ENCODE results near the gene EYS. TPM values are rescaled to one million over a fixed set of nuclear protein-coding genes. Genes with fewer than 3 reads are reported as not detected.

The EYS gene
- total and polyA plus RNA-seq, 2 of the 13 experiments (the other 11 are each of a cell fraction or from before 2014, with no cell fraction given) = 0.04 to 0.07 TPM

- H3K4me3 ChIP-seq (replicated peaks in 1 of 3; ENCODE audit: insufficient read depth in 1 of 3, low read depth in 2 of 3, low read length in 3 of 3) = no peak overlapping the region
- no peaks in the 10 kb centered on the region for H3K27me3 ChIP-seq (ENCODE audit: control insufficient read depth in 1 of 2, insufficient read depth in 2 of 2, low read length in 2 of 2)
- DNase-seq (ENCODE audit: low spot score) (no peak), ATAC-seq (no peak), FAIRE-seq (no peak)
- H3K79me2 ChIP-seq (ENCODE audit: insufficient read depth, low read length) = no peaks in the 10 kb centered on the region
- CTCF ChIA-PET (ENCODE audit: low intra/inter-chr PET ratio, low total read pairs) = no interaction called here
- H3K9me3 ChIP-seq (ENCODE audit: low read length) = no peaks in the 10 kb centered on the region
- H3K4me2 ChIP-seq (ENCODE audit: low read depth, low read length) = no peak overlapping the region
- no peak overlapping the region for H2AFZ ChIP-seq (ENCODE audit: low read length)
- H3K9ac ChIP-seq (ENCODE audit: insufficient read depth, low read depth, low read length) = no peak overlapping the region
- POLR2A ChIA-PET = no interaction called here
- H3K36me3 ChIP-seq (replicated peaks in 1 of 2; ENCODE audit: control insufficient read depth in 1 of 2, insufficient read depth in 2 of 2, low read length in 2 of 2) = no peaks in the 10 kb centered on the region
- in situ Hi-C loops (cut with HindIII; ENCODE audit: extremely low pct_ligation_motif_present, low pct_unique_long_range_greater_than_20kb) (no loop called here), intact Hi-C loops (cut with micrococcal nuclease; ENCODE audit: unreplicated experiment) (no loop called here)
- H3K4me1 ChIP-seq (ENCODE audit: insufficient read depth, low read length) = no peaks in the 10 kb centered on the region
- no peak overlapping the region for H3K27ac ChIP-seq (ENCODE audit: extremely low read length, insufficient read depth, low read length)
- BruUV-seq (replicated peaks) = no TSS peak
- TF ChIP-seq SRSF1 (optimal IDR thresholded peaks at IDR 0.05; ENCODE audit: low read depth, low read length) (no peak), HDAC1 (CRISPR knock-in tag; IDR thresholded peaks at IDR 0.05) (no peak), PCBP2 (optimal IDR thresholded peaks at IDR 0.05; ENCODE audit: low read depth, low read length, poor library complexity, severe bottlenecking) (no peak), ARNT (IDR thresholded peaks at IDR 0.05) (no peak), RCOR2 (CRISPR knock-in tag; IDR thresholded peaks at IDR 0.05) (no peak), ZFP62 (CRISPR knock-in tag; IDR thresholded peaks at IDR 0.05) (no peak), NCOA1 (CRISPR knock-in tag; IDR thresholded peaks at IDR 0.05) (no peak)
- no peaks in the 10 kb centered on the region for H4K20me1 ChIP-seq (ENCODE audit: insufficient read depth, low read length)
Measured at GRCh38 chr6:65059568-65059967, 647.5 kb downstream of the EYS start.

- Histone ChIP-seq H3K79me2 (ENCODE audit: insufficient read depth, low read length) (no peaks in the 10 kb centered on the region), H3K4me1 (ENCODE audit: insufficient read depth, low read length) (no peaks in the 10 kb centered on the region), H3K9me3 (ENCODE audit: low read length) (no peaks in the 10 kb centered on the region), H3K27ac (ENCODE audit: extremely low read length, insufficient read depth, low read length) (no peak overlapping the region), H2AFZ (ENCODE audit: low read length) (no peak overlapping the region), H3K27me3 (ENCODE audit: control insufficient read depth in 1 of 2, insufficient read depth in 2 of 2, low read length in 2 of 2) (no peaks in the 10 kb centered on the region), H3K9ac (ENCODE audit: insufficient read depth, low read depth, low read length) (no peak overlapping the region), H3K36me3 (replicated peaks in 1 of 2; ENCODE audit: control insufficient read depth in 1 of 2, insufficient read depth in 2 of 2, low read length in 2 of 2) (no peaks in the 10 kb centered on the region), H3K4me3 (replicated peaks in 1 of 3; ENCODE audit: insufficient read depth in 1 of 3, low read depth in 2 of 3, low read length in 3 of 3) (no peak overlapping the region), H4K20me1 (ENCODE audit: insufficient read depth, low read length) (no peaks in the 10 kb centered on the region), H3K4me2 (ENCODE audit: low read depth, low read length) (no peak overlapping the region)
- in situ Hi-C loops (cut with HindIII; ENCODE audit: extremely low pct_ligation_motif_present, low pct_unique_long_range_greater_than_20kb) = no loop called here
- FAIRE-seq = no peak
- no peak for DNase-seq (ENCODE audit: low spot score)
- TF ChIP-seq MAFF (IDR thresholded peaks at IDR 0.05; ENCODE audit: low read depth, low read length) (peak; percentile 64; the same call in 1 of the 2 replicates), ATRX (CRISPR knock-in tag; IDR thresholded peaks at IDR 0.05; ENCODE audit: borderline replicate concordance) (no peak), MAFK (conservative IDR thresholded peaks at IDR 0.05 in 1 of 2, IDR thresholded peaks at IDR 0.05 in 1 of 2; ENCODE audit: low read length in 2 of 2) (peak; percentile 22 to 73; a peak in 2 of 4 replicates)
- ChIA-PET POLR2A (no interaction called here), CTCF (ENCODE audit: low intra/inter-chr PET ratio, low total read pairs) (no interaction called here)
- 4% methylated on average over 1 of the region's 1 CpG for WGBS (ENCODE audit: low lambda C conversion rate)
- no peak for ATAC-seq
- intact Hi-C loops (cut with micrococcal nuclease; ENCODE audit: unreplicated experiment) = no loop called here
- BruUV-seq (replicated peaks) = no TSS peak
Measured at GRCh38 chr6:65055545-65055944, 651.5 kb downstream of the EYS start.

Data from HepG2 (cell line).